Breast epithelium (tissue), 3 donors: ENCODE data around the gene VWC2L.

Experiments used
- CTCF ChIP-seq, 3 donors: fragments of 450-650 bp; IDR thresholded peaks; one replicate each; pipeline ENCODE4 v1.5.1; 2016 to 2017; ENCODE audit warnings: antibody characterized with exemption in 3 of 3, mild to moderate bottlenecking in 3 of 3, moderate library complexity in 3 of 3
- POLR2A ChIP-seq: fragments of 450-650 bp; IDR thresholded peaks from one replicate; pipeline ENCODE4 v1.6.1; 2016; ENCODE audit warnings: antibody characterized with exemption, mild to moderate bottlenecking, moderate library complexity

- TF ChIP-seq CTCF (IDR thresholded peaks at IDR 0.05), result no peak
- TF ChIP-seq POLR2A, result no peak
Observed at GRCh38 chr2:214574084-214574781, 163.4 kb downstream of the VWC2L start.
